GM10266 (cell line): ENCODE results near the gene PANK4.

Source experiments
- DNase-seq: peaks from one replicate; pipeline ENCODE4 v3.0.0; 2012; ENCODE audit errors: extremely low spot score
- TF ChIP-seq, protein P1 (sequence below): IDR thresholded peaks from 2 replicates; pipeline ENCODE4 v1.5.1; 2012; ENCODE audit warnings: mild to moderate bottlenecking, low read depth; ENCODE audit not compliant: control insufficient read depth, insufficient read depth; ENCODE audit errors: missing control alignments

The PANK4 gene

DNA sequence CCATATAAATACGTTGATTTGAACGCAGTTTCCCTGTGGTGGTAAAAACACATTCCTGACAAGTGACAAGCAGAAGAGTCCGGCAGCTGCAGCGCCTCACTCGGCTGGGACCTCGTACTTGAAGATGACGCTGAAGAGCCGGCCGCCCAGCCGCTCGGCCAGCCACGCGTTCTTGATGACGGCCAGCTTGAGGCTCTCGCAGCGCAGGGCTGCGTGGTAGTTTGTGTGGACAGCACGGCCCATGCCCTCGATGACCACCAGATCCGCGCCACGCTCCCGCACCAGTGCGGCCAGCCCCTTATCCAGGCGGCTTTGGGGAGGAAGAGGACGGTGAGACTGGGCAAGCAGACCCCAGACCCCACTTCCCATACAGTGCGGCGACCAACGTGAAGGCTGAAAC is 17.6 kb downstream of the PANK4 start:
- TF ChIP-seq, protein P1, sequence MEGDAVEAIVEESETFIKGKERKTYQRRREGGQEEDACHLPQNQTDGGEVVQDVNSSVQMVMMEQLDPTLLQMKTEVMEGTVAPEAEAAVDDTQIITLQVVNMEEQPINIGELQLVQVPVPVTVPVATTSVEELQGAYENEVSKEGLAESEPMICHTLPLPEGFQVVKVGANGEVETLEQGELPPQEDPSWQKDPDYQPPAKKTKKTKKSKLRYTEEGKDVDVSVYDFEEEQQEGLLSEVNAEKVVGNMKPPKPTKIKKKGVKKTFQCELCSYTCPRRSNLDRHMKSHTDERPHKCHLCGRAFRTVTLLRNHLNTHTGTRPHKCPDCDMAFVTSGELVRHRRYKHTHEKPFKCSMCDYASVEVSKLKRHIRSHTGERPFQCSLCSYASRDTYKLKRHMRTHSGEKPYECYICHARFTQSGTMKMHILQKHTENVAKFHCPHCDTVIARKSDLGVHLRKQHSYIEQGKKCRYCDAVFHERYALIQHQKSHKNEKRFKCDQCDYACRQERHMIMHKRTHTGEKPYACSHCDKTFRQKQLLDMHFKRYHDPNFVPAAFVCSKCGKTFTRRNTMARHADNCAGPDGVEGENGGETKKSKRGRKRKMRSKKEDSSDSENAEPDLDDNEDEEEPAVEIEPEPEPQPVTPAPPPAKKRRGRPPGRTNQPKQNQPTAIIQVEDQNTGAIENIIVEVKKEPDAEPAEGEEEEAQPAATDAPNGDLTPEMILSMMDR = no peak
- DNase-seq = no peak

DNA sequence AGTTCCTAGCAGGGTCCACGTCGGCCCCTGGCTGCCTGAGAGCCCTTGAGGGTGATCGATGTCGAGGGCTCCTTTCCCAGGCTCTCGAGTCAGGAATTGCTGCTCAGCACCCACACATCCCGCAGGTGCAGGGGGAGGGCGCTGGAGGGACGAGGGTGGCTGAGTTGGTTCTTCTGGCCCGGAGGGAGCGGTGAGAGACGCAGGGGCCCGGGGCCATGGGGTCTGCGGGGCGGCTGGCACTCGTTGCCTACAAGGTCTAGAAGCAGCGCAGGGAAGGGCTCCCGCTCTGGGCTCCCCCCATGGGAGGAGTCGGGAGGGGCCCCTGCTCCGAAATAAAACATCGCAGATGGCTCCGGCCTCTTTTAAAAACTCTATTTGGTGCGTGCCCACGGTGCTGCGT is 18.2 kb downstream of the PANK4 start:
- TF ChIP-seq, protein P1 = no peak
- no peak for DNase-seq

DNA sequence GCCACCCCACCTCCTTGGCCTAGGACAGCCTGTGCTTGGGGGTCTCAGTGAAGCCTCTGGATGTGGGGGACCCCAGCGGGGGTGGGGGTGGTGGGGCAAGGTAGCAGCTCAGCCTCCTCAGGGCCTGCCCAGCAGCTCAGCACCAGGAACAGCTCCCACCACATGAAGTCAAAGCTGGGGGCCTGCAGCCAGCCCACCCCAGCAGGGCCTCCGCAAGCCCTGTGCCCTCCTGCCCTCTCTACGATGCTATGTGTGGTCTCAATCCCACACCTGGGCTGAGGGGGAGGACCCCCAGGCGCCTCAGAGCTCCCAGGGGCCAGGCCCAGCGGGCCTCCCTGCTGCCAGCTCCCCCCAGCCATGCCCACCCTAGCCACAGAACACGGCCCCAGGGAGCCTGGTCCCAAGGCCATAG is 18.6 kb downstream of the PANK4 start:
- TF ChIP-seq, protein P1 = no peak
- no peak for DNase-seq

DNA sequence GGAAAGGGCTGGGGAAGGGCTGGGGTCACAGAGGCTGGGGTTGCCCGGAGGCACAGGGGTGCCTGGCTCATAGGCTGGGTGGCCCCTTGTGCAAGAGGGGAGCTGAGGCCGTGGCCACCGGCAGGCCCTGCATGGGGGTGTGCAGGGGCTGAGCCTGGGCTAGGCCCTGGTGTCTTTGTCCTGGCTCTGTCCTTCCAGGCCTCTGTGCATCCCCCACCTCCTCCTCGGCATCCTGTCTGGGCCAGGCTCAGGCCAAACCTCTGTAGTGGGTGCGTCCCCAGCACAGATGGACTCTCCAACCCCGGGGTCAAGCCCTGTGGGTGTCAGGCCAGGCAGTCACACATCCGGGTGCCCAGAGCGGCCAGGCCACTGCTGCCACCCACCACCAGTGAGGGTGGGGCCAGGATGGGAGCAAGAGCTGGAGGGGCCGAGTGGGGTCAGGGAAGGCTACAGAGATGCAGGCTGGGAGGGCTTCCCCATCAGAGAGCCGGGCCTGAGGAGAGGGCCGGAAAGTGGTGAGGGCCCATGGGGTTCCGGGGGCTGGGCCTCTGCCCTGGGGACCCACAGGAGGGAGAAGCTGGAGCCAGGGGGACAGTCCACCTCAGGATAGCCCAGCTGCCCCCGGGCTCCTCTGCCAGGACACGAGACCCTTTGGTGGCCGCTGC is 19.4 kb downstream of the PANK4 start:
- DNase-seq = no peak
- TF ChIP-seq, protein P1 = no peak

DNA sequence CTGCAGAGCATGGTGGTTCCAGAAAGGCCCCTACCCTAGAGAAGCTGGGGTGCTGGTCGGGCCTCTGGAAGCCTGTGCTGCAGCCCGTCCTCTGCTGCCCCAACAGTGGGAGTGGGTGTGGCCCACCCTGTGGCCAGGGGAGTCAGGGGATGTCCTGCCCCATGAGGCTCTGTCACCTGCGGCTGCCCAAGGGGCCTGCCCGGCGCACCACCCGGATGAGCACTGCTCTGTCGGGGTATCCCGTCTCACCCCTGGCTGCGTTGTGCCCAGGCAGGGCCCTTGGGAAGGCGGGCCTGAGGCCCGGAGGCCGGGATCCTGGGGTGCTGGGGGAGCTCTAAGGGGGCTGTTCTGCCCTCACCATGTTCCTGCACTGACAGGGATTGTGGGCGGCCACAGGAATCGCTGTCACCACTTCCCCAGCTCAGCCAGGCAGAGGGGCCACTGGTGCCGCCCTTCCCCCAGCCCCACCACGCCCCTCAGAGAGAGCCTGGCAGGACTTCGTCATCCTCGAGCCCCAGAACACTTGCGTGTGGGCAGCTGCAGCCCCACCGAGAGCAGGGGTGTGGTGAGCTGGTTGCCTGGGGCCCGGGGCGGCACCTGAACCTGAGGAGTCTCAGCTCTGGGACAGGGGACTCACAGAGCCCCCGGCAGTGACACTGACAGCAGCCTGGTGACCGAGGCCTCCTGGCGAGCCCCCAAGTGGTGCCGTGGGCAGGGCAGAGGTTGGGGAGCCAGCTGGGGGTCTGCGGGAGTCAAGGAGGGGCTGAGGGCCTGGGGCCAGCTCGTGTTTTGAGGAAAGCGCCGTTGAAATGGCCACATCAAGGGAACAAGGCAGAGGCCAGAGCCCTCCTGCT is 20.2 kb downstream of the PANK4 start:
- DNase-seq = no peak
- TF ChIP-seq, protein P1 = no peak

DNA sequence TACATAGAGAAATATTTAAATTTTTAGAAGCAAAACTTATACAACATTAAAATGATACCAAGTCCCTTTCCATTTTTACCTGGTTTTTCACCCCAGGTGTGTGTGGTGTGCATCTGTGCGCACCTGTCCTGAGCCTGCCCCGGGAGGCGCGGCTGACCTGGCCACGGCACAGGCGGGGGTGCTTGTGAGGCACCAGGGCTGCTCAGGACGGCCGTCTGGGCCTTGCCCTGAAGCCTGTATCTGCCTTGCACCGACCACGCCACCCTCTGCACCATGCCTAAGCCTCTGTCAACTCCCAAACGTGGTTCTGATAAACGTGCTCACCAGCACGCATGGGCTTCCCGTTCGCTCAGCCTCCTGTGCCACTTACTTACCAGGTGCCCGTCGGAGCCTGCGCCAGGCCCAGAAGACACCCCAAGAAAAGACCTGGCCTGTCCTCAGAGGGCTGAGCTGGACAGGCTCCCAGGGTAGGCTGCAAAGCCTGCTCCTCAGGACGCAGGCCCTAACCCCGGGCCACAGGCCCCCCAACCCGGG is 20.9 kb downstream of the PANK4 start:
- DNase-seq = no peak
- TF ChIP-seq, protein P1 = no peak

DNA sequence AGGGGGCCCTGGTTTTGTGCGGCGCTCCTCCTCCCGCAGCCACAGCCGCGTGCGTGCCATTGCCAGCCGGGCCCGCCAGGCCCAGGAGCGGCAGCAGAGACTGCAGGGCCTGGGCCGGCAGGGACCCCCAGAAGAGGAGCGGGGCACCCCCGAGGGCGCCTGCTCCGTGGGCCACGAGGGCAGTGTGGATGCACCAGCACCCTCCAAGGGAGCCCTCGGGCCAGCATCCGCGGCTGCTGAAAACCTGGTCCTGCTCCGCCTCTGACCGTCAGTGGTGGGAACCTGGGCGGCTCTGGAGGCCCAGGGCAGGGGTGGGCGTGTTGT is 21.5 kb downstream of the PANK4 start:
- TF ChIP-seq, protein P1 = no peak
- no peak for DNase-seq
